ENCODE results near the gene KCNK10.

GRCh38 chr14:88163731-88164255, 159.3 kb downstream of the KCNK10 start:
- no peak for TF ChIP-seq CTCF (IDR thresholded peaks at IDR 0.05)
- no peak for TF ChIP-seq POLR2AphosphoS5 (IDR thresholded peaks at IDR 0.05)
- no peak for TF ChIP-seq POLR2A (IDR thresholded peaks at IDR 0.05; ENCODE audit: low read depth)
